Liver (tissue), 9 donors: ENCODE data around the gene GZMM. TPM values are rescaled to one million over a fixed set of nuclear protein-coding genes. Genes with fewer than 3 reads are reported as not detected.

Source experiments
- DNase-seq: peaks from one replicate; pipeline ENCODE4 v3.0.0-alpha.2; 2017; ENCODE audit warnings: low spot score
- H3K27ac ChIP-seq, 2 donors: one replicate each; pipeline ENCODE4 v1.7.0; 2013; ENCODE audit warnings: inconsistent platforms in 2 of 2, low read length in 2 of 2, control low read depth in 1 of 2, low read depth in 1 of 2, mild to moderate bottlenecking in 1 of 2
- H3K27me3 ChIP-seq, 4 donors: one replicate each; pipeline versions ENCODE4 v1.6.1 to v1.7.0; 2013; ENCODE audit warnings: low read length in 3 of 4, inconsistent platforms in 1 of 4, mild to moderate bottlenecking in 1 of 4, moderate library complexity in 1 of 4; ENCODE audit not compliant: control insufficient read depth in 4 of 4, insufficient read depth in 4 of 4
- H3K36me3 ChIP-seq, 4 donors: one replicate each; pipeline versions ENCODE4 v1.6.1 to v1.7.0; 2013; ENCODE audit warnings: low read length in 3 of 4, mild to moderate bottlenecking in 3 of 4, low read depth in 1 of 4, moderate library complexity in 1 of 4; ENCODE audit not compliant: control insufficient read depth in 4 of 4, insufficient read depth in 3 of 4
- H3K4me1 ChIP-seq, 4 donors: one replicate each; pipeline versions ENCODE4 v1.6.1 to v1.7.0; 2013; ENCODE audit warnings: low read length in 3 of 4, mild to moderate bottlenecking in 3 of 4, moderate library complexity in 1 of 4; ENCODE audit not compliant: control insufficient read depth in 4 of 4, insufficient read depth in 4 of 4
- H3K4me3 ChIP-seq, 3 donors: one replicate each; pipeline versions ENCODE4 v1.6.1 to v1.7.0; 2013; ENCODE audit warnings: low read length in 3 of 3, control low read depth in 1 of 3, low read depth in 1 of 3, mild to moderate bottlenecking in 1 of 3
- H3K9ac ChIP-seq, 2 donors: one replicate each; pipeline ENCODE4 v1.7.0; 2013; ENCODE audit warnings: low read length in 2 of 2, mild to moderate bottlenecking in 2 of 2, moderate library complexity in 2 of 2, control low read depth in 1 of 2, low read depth in 1 of 2
- H3K9me3 ChIP-seq, 4 donors: one replicate each; pipeline versions ENCODE4 v1.6.1 to v1.7.0; 2013; ENCODE audit warnings: low read length in 3 of 4; ENCODE audit not compliant: control insufficient read depth in 4 of 4
- CTCF ChIP-seq: fragments of 150-350 bp; IDR thresholded peaks from 2 replicates; pipeline ENCODE4 v1.5.1; 2017; ENCODE audit warnings: improper control_type of control experiment, low read depth, low read length; ENCODE audit not compliant: missing input control
- FOXA1 ChIP-seq: IDR thresholded peaks from 2 replicates; pipeline ENCODE4 v1.6.1; 2016; ENCODE audit warnings: antibody characterized with exemption
- GABPA ChIP-seq, 2 donors: IDR thresholded peaks in 1 of 2; conservative IDR thresholded peaks in 1 of 2; 2 replicates each; pipeline ENCODE4 v1.6.1; 2016; ENCODE audit warnings: antibody characterized with exemption in 2 of 2, mild to moderate bottlenecking in 1 of 2, moderate library complexity in 1 of 2
- HNF4A ChIP-seq, 2 donors: conservative IDR thresholded peaks; 2 replicates each; pipeline ENCODE4 v1.6.1; 2016; ENCODE audit warnings: antibody characterized with exemption in 2 of 2, mild to moderate bottlenecking in 2 of 2
- HNF4G ChIP-seq: IDR thresholded peaks from 2 replicates; pipeline ENCODE4 v1.6.1; 2016; ENCODE audit warnings: antibody characterized with exemption
- JUND ChIP-seq, 2 donors: IDR thresholded peaks; 2 replicates each; pipeline ENCODE4 v1.6.1; 2016; ENCODE audit warnings: antibody characterized with exemption in 2 of 2
- NR2F2 ChIP-seq: IDR thresholded peaks from 2 replicates; pipeline ENCODE4 v1.6.1; 2016; ENCODE audit warnings: antibody characterized with exemption
- RAD21 ChIP-seq, 2 donors: IDR thresholded peaks; 2 replicates each; pipeline ENCODE4 v1.6.1; 2016; ENCODE audit warnings: antibody characterized with exemption in 2 of 2, mild to moderate bottlenecking in 2 of 2
- REST ChIP-seq: IDR thresholded peaks from 2 replicates; pipeline ENCODE4 v1.6.1; 2016; ENCODE audit warnings: antibody characterized with exemption, mild to moderate bottlenecking
- RXRA ChIP-seq, 2 donors: IDR thresholded peaks; 2 replicates each; pipeline ENCODE4 v1.6.1; 2017 to 2018; ENCODE audit warnings: antibody characterized with exemption in 2 of 2, mild to moderate bottlenecking in 1 of 2
- TAF1 ChIP-seq: conservative IDR thresholded peaks from 2 replicates; pipeline ENCODE4 v1.6.1; 2016; ENCODE audit warnings: antibody characterized with exemption, mild to moderate bottlenecking
- YY1 ChIP-seq: IDR thresholded peaks from 2 replicates; pipeline ENCODE4 v1.6.1; 2016; ENCODE audit warnings: antibody characterized with exemption, mild to moderate bottlenecking
- WGBS: extraction: QIAGEN DNeasy Blood & Tissue Kit; methylation state at CpG from one replicate; pipeline ENCODE4 v1.1.7; 2013; 5-methylcytosine and 5-hydroxymethylcytosine counted together
- polyA plus RNA-seq, 2 donors: library from polyadenylated mRNA; stranded (reverse) in 1 of 2; unstranded in 1 of 2; fragments of 200-250 nt in 1 of 2; fragments of >200 nt in 1 of 2; fragmentation: Nextera tagmentation in 1 of 2; extraction: Ambion mirVana in 1 of 2; gene quantifications; one replicate each; pipeline versions ENCODE4 v1.2.1 to v1.2.3, GENCODE V29; 2013 to 2015
- total RNA-seq, 2 donors: library from RNA; depleted of rRNA; stranded (reverse); fragments of >200 nt; gene quantifications; one replicate each; pipeline ENCODE4 v1.2.3, GENCODE V29; 2014
- TF ChIP-seq, protein P1 (sequence below): IDR thresholded peaks from 2 replicates; pipeline ENCODE4 v1.6.1; 2016; ENCODE audit warnings: antibody characterized with exemption
- TF ChIP-seq, protein P2 (sequence below): IDR thresholded peaks from 2 replicates; pipeline ENCODE4 v1.6.1; 2016; ENCODE audit warnings: antibody characterized with exemption
- donor health status: healthy.
- donor health status: healthy.
- donor health status: healthy.
- donor health status: healthy.
- donor health status: healthy.

Gene GZMM
- total and polyA plus RNA-seq, 4 donors = 0.28 to 1.3 (median 1.1) TPM

DNA sequence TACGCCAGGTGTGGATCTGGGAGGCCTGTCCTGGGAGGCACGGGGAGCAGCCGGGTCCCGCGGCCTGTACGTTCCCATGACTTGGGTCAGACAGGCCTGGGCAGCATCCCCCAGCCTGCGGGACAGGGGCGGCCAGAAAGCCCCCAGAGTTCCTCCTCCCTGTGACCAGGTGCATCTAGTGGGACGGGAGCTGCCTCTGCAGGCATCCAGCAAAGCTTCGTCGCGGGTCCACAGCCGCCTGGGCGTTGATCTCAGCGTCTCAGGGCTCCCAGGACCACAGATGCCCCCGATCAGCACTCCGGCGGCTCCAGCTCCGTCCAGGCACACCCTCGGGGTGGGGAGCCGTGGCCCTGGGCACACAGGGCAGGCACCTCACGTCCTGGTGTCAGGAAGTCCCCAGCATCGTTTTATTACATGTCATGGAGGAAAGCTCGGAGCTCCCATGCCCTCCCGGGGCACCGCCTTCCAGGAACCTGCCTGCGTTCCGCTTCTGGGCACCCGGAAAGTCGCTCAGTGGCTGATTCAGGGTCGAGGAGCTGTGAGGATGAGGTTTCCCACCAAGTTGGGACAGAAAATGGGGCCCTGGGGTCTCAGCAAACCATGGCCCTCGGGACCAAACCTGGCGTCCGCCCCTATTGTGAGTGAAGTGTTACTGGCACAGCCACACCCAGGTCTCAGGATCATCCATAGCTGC lies 1.5 kb upstream of the GZMM start:
- Histone ChIP-seq H3K36me3 (peaks cover 6 to 31% (median 9%) of the 10 kb centered on the region in 4 donors), H3K9me3 (no peaks in the 10 kb centered on the region), H3K9ac (no peak overlapping the region), H3K4me1 (no peaks in the 10 kb centered on the region), H3K27ac (no peak overlapping the region), H3K27me3 (no peaks in the 10 kb centered on the region), H3K4me3 (no peak overlapping the region)
- DNase-seq = no peak
- 92% methylated on average over 34 of the region's 34 CpGs for WGBS
- TF ChIP-seq HNF4G (no peak), GABPA (IDR thresholded peaks at IDR 0.05 in 1 of 2, conservative IDR thresholded peaks at IDR 0.05 in 1 of 2) (no peak), RXRA (IDR thresholded peaks at IDR 0.05) (no peak), NR2F2 (no peak), REST (no peak)
- TF ChIP-seq, protein P1, sequence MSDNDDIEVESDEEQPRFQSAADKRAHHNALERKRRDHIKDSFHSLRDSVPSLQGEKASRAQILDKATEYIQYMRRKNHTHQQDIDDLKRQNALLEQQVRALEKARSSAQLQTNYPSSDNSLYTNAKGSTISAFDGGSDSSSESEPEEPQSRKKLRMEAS = no peak

- Histone ChIP-seq H3K9me3 (no peaks in the 10 kb centered on the region), H3K27ac (no peak overlapping the region), H3K4me3 (no peak overlapping the region), H3K4me1 (no peaks in the 10 kb centered on the region), H3K9ac (no peak overlapping the region), H3K27me3 (no peaks in the 10 kb centered on the region), H3K36me3 (peaks cover 0 to 3% (median 2%) of the 10 kb centered on the region in 4 donors)
- DNase-seq = no peak
- 91% methylated on average over 15 of the region's 15 CpGs for WGBS
- TF ChIP-seq JUND (IDR thresholded peaks at IDR 0.05) = no peak
- no peak for TF ChIP-seq RXRA (IDR thresholded peaks at IDR 0.05)
- TF ChIP-seq HNF4A (conservative IDR thresholded peaks at IDR 0.05) = no peak
- TF ChIP-seq, protein P1 = no peak
- TF ChIP-seq YY1 = no peak
- TF ChIP-seq RAD21 (IDR thresholded peaks at IDR 0.05) = no peak
- TF ChIP-seq TAF1 = no peak
- no peak for TF ChIP-seq REST
- TF ChIP-seq HNF4G = no peak
- no peak for TF ChIP-seq CTCF
- TF ChIP-seq FOXA1 = no peak
- TF ChIP-seq, protein P2, sequence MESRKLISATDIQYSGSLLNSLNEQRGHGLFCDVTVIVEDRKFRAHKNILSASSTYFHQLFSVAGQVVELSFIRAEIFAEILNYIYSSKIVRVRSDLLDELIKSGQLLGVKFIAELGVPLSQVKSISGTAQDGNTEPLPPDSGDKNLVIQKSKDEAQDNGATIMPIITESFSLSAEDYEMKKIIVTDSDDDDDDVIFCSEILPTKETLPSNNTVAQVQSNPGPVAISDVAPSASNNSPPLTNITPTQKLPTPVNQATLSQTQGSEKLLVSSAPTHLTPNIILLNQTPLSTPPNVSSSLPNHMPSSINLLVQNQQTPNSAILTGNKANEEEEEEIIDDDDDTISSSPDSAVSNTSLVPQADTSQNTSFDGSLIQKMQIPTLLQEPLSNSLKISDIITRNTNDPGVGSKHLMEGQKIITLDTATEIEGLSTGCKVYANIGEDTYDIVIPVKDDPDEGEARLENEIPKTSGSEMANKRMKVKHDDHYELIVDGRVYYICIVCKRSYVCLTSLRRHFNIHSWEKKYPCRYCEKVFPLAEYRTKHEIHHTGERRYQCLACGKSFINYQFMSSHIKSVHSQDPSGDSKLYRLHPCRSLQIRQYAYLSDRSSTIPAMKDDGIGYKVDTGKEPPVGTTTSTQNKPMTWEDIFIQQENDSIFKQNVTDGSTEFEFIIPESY = no peak
Observed at GRCh38 chr19:547117-547516, 3.3 kb downstream of the GZMM start.
